Urinary bladder (tissue), 4 donors: ENCODE results near the gene RBMS3. TPM values are rescaled to one million over a fixed set of nuclear protein-coding genes. Genes with fewer than 3 reads are reported as not detected.
"Not testable (repeated sequence)": the region's sequence is repeated elsewhere in the genome, so short reads cannot be mapped to it uniquely, and the experiment has no call there.

Experiments
- DNase-seq: peaks from one replicate; pipeline ENCODE4 v3.0.0-alpha.2; 2015; ENCODE audit errors: extremely low spot score
- H3K27ac ChIP-seq: one replicate; pipeline ENCODE4 v1.5.1; 2013; ENCODE audit warnings: low read depth, mild to moderate bottlenecking, moderate library complexity
- H3K36me3 ChIP-seq: one replicate; pipeline ENCODE4 v1.6.1; 2013; ENCODE audit warnings: mild to moderate bottlenecking, moderate library complexity; ENCODE audit not compliant: insufficient read depth
- H3K4me1 ChIP-seq: one replicate; pipeline ENCODE4 v1.6.1; 2013; ENCODE audit warnings: mild to moderate bottlenecking, moderate library complexity; ENCODE audit not compliant: insufficient read depth
- H3K4me3 ChIP-seq: one replicate; pipeline ENCODE4 v1.5.1; 2013; ENCODE audit warnings: low read depth, low read length
- WGBS: extraction: QIAGEN DNeasy Blood & Tissue Kit; methylation state at CpG from one replicate; pipeline ENCODE4 v1.1.7; 2013; 5-methylcytosine and 5-hydroxymethylcytosine counted together
- polyA plus RNA-seq: library from polyadenylated mRNA; stranded (reverse); fragments of 200-250 nt; gene quantifications from one replicate; pipeline ENCODE4 v1.2.3, GENCODE V29; 2013
- total RNA-seq: library from RNA; depleted of rRNA; stranded (reverse); fragments of >200 nt; gene quantifications from one replicate; pipeline ENCODE4 v1.2.3, GENCODE V29; 2014
- donor health status: healthy with polysubstance abuse.
- donor health status: healthy.

RBMS3 gene
- total RNA-seq (136 TPM), polyA plus RNA-seq (10.6 TPM)

GRCh38 chr3:29280404-29281093 lies at the start of gene RBMS3:
Gene RBMS3, plus strand, starts transcription at chr3:29281071.
- DNase-seq = peak; percentile 89
- H3K4me3 ChIP-seq = peak within 1 kb of the TSS; percentile 68
- H3K4me1 ChIP-seq = no peaks in the 10 kb centered on the region
- WGBS = 1% methylated on average over 16 of the region's 16 CpGs
- peak within 1 kb of the TSS; percentile 87 for H3K27ac ChIP-seq
- no peaks in the 10 kb centered on the region for H3K36me3 ChIP-seq

DNA sequence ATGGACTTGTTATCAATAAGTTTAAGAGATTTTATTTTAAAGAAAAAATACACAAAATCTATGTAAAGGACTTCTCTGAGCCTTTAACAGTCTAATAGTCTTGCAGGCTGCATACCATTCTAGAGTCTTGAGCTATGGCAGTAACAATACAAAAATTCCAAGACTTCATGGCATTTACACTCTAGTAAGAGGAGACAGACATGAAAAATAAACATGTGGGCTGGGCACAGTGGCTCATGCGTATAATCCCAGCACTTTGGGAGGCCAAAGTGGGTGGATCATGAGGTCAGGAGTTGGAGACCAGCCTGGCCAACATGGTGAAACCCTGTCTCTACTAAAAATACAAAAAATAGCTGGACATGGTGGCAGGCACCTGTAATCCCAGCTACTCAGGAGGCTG lies 47.7 kb upstream of the RBMS3 start:
- H3K4me3 ChIP-seq, H3K4me1 ChIP-seq, DNase-seq, H3K36me3 ChIP-seq, H3K27ac ChIP-seq: not testable (repeated sequence)
- WGBS = 0% methylated on average over 1 of the region's 1 CpG

- H3K27ac ChIP-seq = no peak overlapping the region
- WGBS = 71% methylated on average over 3 of the region's 3 CpGs
- no peaks in the 10 kb centered on the region for H3K4me1 ChIP-seq
- no peak overlapping the region for H3K4me3 ChIP-seq
- DNase-seq = no peak
- no peaks in the 10 kb centered on the region for H3K36me3 ChIP-seq
These were observed 44.6 kb upstream of the RBMS3 start for GRCh38 chr3:29236146-29236840.

DNA sequence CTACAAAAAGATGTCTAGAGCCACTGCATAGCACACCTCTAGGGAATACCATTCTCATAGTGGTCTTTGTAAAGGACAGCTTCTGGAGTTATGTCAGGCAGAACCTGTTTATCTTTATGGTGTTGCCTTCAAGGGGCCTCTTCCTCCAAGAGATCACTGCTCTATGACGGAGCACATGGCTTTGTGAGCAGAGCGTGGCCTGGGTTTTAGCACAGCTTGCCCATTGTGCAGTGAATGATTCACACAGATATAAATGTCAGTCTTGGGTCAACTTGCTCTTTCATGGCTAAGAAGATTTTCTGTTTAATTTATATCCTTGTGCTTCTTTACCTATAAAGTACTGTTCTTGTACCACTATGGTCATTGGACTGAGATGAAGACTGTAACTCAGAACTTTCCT lies 41.5 kb upstream of the RBMS3 start:
- no peak overlapping the region for H3K27ac ChIP-seq
- no peaks in the 10 kb centered on the region for H3K4me1 ChIP-seq
- H3K4me3 ChIP-seq = no peak overlapping the region
- no peaks in the 10 kb centered on the region for H3K36me3 ChIP-seq
- DNase-seq = no peak
- 97% methylated on average over 2 of the region's 2 CpGs for WGBS

GRCh38 chr3:29240248-29240647 lies 40.6 kb upstream of the RBMS3 start:
- Histone ChIP-seq H3K36me3 (no peaks in the 10 kb centered on the region), H3K4me1 (no peaks in the 10 kb centered on the region), H3K27ac (no peak overlapping the region), H3K4me3 (no peak overlapping the region)
- no peak for DNase-seq

DNA sequence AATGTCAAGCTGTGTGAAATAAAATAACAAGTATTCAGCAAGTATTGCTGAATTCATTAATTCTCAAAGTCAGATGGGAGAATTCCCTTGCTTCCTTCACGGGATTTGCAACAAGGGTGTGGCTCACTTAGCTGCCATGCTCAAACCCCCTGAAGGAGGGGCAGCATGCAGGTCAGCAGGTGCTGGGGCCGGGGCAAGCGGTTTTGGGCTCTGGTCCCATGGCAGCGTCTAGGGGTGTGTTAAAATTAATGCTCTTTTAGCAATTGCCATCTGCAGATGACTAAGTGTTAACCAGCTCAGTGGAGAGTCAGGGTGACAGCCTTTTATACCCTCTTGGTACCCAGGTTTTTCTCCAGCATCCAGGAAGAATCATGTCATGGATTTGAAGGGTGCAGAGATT lies 40.0 kb upstream of the RBMS3 start:
- H3K36me3 ChIP-seq = no peaks in the 10 kb centered on the region
- DNase-seq = no peak
- H3K4me1 ChIP-seq = no peaks in the 10 kb centered on the region
- 95% methylated on average over 4 of the region's 4 CpGs for WGBS
- H3K27ac ChIP-seq = no peak overlapping the region
- H3K4me3 ChIP-seq = no peak overlapping the region

GRCh38 chr3:29241855-29242254 lies 39.0 kb upstream of the RBMS3 start:
- Histone ChIP-seq H3K4me1 (no peaks in the 10 kb centered on the region), H3K36me3 (no peaks in the 10 kb centered on the region), H3K27ac (no peak overlapping the region), H3K4me3 (no peak overlapping the region)
- DNase-seq = no peak

DNA sequence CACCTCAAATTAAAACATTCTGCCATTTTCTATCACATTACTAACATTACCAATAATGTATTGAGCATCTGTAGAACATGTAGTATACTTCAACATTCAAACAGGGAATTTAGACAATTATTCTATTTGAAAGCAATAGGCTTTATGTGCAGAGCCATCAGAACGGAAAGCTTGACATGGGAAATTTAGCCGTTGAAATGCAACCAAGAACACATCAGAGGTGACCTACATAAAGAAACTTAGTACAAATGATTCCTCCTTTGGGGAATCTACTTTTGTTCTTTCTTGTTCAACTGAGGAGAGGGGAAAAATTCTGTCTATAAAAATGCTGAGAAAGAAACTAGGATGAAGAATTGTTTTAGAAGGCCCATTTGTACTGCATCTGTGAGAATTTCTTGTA lies 38.6 kb upstream of the RBMS3 start:
- WGBS = 92% methylated on average over 2 of the region's 2 CpGs
- Histone ChIP-seq H3K4me1 (no peaks in the 10 kb centered on the region), H3K27ac (no peak overlapping the region), H3K36me3 (no peaks in the 10 kb centered on the region), H3K4me3 (no peak overlapping the region)
- DNase-seq = no peak

- Histone ChIP-seq H3K36me3 (no peaks in the 10 kb centered on the region), H3K4me1 (no peaks in the 10 kb centered on the region), H3K27ac (no peak overlapping the region), H3K4me3 (no peak overlapping the region)
- WGBS = 85% methylated on average over 2 of the region's 2 CpGs
- DNase-seq = no peak
These were observed 35.4 kb upstream of the RBMS3 start for GRCh38 chr3:29245441-29245840.

DNA sequence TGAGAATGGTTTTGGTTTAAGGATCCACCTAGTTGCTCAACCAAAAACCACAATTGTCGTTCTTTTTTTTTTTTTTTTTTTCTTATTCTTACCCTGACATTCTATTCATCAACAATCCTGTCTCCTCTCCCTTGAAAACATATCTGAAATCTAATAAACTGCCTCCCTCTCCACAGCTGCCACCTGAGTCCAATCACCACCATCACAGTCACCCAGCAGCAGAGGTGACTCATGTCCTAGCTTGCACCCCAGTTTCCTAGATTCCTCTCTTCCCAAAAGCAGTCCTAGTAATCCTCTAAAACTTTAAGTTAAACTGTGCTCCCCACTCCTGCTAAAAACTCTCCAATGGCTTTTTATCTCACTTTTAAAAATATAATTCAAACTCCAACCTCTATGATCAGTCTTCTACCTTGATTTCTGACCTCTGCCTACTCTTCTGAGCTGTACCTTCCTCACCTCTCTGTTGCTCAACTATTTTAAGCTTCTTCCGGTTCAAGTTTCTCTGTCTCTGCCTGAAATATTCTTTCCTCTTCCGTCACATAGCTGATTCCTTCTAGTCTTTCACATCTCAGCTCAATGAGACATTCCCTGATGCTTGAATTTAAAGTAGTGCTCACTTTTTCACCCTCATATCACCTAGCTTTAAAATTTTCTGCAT lies 33.7 kb upstream of the RBMS3 start:
- WGBS = 94% methylated on average over 3 of the region's 3 CpGs
- H3K36me3 ChIP-seq = no peaks in the 10 kb centered on the region
- H3K4me1 ChIP-seq = no peaks in the 10 kb centered on the region
- no peak overlapping the region for H3K4me3 ChIP-seq
- H3K27ac ChIP-seq = no peak overlapping the region
- DNase-seq = no peak

GRCh38 chr3:29249829-29250345 lies 31.0 kb upstream of the RBMS3 start:
- WGBS = 92% methylated on average over 6 of the region's 6 CpGs
- Histone ChIP-seq H3K27ac (no peak overlapping the region), H3K4me3 (no peak overlapping the region), H3K36me3 (no peaks in the 10 kb centered on the region), H3K4me1 (no peaks in the 10 kb centered on the region)
- DNase-seq = no peak

- Histone ChIP-seq H3K27ac (no peak overlapping the region), H3K36me3 (no peaks in the 10 kb centered on the region), H3K4me3 (no peak overlapping the region), H3K4me1 (no peaks in the 10 kb centered on the region)
- DNase-seq = no peak
- 94% methylated on average over 5 of the region's 5 CpGs for WGBS
These were observed 24.8 kb upstream of the RBMS3 start for GRCh38 chr3:29255854-29256696.

GRCh38 chr3:29258161-29258560 lies 22.7 kb upstream of the RBMS3 start:
- Histone ChIP-seq H3K27ac (no peak overlapping the region), H3K4me3 (no peak overlapping the region)
- 93% methylated on average over 3 of the region's 3 CpGs for WGBS

More at GRCh38 chr3:29258161-29258560, 22.7 kb upstream of the RBMS3 start:
- Histone ChIP-seq H3K4me1 (no peaks in the 10 kb centered on the region), H3K36me3 (no peaks in the 10 kb centered on the region)
- no peak for DNase-seq
